HG03175 (cell line): ENCODE data around the gene RPS6KA4.

Experiments
- ATAC-seq: cut with Tn5 transposase; IDR thresholded peaks from one replicate; pipeline ENCODE4 v1.9.1; 2021; ENCODE audit warnings: mild to moderate bottlenecking, moderate library complexity; ENCODE audit not compliant: unreplicated experiment

RPS6KA4 gene

DNA sequence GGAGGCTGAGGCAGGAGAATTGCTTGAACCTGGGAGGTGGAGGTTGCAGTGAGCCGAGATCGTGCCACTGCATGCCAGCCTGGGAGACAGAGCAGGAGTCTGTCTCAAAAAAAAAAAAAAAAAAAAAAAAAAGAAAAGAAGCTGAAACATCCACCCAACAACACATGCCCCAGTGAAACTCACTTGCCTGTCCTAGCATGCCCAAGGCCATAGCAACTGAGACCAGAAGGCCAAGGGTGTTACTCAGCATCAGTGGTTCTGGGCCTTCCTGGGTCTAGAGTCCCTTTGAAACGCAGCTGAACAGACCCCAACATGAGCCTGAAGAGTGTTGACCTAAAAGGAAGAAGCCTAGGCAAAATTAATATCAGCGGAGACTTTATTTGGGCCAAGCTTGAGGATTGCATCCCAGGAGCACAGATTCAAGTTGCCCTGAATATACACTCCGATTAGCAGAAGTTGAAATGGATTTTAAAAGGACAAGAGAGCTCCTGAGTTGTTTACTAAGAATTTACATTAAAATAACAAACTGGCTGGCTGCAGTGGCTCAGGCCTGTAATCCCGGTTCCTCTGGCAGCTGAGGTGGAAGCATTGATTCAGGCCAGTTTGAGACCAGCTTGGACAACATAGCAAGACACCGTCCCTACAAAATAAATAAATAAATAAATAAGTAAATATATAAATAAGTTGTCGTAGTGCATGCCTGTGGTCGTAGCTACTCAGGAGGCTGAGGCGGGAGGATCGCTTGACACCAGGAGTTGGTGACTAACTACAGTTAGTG, 34.1 kb upstream of the RPS6KA4 start:
- no peak for ATAC-seq

DNA sequence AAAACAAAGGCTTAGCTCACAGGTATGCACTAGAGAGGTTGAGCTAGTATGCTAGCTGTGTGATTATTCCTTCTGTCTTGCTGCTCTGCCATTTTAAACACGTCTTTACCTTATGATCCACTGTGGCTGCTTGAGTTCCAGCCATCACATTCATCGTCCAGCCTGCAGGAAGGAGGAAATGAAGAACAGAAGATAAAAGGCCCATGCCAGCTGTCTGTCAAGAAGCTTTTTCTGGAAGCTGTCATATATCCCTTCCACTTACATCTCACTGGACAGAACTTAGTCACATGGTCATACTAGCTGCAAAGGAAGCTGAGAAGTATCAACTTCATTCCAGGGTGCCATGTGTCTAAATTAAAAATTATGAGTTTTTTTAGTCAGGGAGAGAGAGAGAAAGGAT, 31.6 kb upstream of the RPS6KA4 start:
- no peak for ATAC-seq

DNA sequence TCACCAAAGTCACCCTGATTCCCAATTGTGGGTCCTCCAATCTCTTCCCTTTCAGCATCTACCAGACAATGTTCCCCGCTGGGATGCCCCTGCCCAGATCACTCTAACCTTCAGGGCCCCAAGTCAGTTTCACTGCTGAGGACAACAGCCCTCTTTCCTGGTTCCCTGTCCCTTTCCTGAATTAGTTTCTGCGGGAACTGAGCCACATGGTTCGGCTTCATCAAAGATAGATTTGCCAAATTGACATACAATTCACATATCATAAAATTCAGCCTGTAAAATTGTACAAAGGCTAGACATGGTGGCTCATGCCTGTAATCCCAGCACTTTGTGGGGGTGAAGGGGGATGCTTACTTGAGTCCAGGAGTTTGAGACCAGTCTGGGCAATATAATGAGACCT, 31.0 kb upstream of the RPS6KA4 start:
- ATAC-seq = no peak

DNA sequence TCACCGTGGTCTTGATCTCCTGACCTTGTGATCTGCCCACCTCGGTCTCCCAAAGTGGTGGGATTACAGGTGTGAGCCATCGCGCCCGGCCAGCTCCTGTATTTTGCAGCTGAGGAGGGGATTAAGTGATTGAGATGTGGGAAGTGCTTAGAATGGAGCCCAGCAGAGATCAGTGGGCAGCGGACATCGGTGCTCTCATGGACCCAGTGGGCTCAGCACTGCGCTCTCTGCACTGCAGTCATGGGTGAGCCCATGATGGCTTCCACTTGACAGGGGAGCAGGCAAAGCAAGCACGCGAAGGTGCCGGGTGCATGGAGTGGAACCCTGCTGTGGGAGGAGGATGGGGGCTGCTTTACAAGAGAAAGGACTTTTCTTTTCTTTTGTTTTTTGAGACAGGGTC, 28.1 kb upstream of the RPS6KA4 start:
- no peak for ATAC-seq

DNA sequence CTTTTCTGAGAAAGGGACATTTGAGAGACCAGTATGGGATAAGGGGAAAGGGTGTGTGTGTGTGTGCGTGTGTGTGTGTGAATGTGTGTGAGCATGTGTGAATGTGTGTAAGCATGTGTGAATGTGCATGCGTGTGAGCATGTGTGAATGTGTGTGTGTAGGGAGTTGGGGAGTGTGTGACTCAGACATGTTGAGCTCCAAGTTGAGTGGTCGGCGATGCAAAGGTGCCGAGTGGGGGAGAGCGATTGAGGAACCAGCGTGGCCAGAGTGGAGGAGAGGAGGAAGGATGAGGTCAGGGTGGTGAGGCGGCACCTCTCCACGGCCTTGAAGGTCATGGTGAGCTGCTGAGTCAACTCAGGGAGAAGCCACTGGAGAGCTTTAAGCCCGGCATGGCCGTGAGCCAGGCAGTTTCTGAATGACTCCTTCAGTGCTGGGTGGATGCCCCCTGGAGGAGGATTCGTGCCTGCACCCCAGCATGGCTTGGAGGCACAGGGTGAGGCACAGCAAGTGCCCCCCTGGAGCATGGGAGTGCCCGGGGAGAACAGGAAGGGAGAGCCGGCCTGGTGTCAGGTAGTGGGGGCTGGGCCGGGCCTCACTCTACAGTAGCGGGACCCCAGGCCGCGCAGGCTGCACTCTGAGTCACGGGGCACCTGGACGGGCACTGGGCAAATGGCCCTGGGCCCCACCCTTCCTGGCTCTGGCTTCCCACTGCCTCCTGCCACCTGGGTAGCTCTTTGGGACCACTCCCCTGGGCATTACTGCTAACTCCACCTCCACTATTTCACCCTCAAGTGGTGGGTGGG, 27.2 kb upstream of the RPS6KA4 start:
- peak; percentile 59 for ATAC-seq

DNA sequence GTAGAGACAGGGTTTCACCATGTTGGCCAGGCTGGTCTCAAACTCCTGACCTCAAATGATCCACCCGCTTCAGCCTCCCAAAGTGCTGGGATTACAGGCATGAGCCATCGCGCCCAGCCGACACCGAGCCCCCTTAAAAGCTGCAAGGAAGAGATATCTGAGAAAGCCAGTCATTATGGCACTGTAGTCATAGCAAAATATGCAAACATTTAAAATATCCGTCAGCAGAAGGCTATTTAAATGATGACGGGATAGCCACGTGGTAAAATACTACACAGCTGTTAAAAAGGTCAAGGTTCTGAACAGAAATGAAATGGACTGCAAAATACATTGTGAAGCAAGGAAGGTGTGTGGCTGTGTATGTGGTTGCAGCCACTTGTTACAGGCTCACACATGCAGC, 25.4 kb upstream of the RPS6KA4 start:
- ATAC-seq = no peak

DNA sequence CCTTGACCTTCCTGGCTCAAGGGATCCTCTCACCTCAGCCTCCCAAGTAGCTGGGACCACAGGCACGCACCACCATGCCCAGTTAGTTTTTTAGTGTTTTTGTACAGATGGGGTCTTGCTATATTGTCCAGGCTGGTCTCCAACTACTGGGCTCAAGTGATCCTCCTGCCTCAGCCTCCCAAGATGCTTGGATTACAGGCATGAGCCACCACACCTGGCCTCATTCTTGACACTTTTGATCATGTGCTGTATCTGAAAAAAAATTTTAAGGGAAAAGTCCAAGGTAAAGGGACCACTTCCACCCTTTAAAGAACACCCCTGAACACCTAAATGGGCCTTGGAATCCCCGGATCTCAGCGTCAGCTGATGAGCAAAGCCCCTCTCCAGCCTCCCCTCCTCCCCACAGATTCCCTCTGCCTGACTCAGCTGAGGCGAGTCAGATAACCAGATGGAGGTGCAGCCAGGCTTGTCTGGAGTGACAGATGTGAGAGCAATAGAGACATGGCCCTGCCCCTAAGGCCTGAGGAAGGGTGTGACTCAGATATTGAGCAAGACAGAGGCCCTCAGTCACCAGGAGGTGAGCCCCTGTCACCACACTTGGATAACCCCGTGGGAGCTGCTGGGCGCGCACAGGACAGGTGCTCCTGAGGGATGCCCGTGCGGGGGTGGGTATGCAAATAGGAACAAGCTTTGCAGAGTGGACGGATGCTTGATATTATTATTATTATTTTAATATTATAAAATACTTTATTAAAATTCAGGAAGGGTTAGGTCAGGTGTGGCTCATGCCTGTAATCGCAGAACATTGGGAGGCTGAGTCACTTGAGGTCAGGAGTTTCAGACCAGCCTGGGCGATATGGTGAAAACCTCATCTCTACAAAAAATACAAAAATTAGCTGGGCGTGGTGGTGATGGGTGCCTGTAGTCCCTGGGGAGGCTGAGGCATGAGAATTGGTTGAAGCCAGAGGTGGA, 23.9 kb upstream of the RPS6KA4 start:
- ATAC-seq = peak; percentile 71

DNA sequence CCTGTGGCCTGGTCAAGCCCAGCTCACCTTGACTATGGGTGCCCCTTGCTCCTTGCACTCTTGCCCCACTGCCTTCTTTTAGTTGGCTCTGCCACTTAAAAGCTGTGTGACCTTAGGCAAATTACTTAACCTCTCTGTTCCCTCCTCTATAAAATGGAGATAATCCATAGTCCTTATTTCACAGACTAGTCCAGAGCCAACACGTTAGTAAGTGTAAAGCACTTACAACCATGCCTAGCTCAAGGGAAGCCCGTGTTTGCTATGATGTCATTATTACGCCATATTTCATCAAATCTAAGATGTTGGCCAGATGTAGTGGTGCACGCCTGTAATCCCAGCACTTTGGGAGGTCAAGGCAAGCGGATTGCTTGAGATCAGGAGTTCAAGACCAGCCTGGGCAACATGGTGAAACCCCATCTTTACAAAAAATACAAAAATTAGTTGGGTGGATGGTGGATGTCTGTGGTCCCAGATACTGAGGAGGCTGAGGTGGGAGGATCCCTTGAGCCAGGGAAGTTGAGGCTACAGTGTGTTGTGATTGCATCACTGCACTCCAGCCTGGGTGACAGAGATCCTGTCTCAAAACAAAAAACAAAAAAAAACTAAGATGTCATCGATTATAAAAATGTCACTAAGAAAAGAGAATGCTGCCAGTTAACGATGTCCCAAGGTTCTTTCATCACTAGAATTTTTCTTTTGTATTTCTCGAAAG, 21.3 kb upstream of the RPS6KA4 start:
- ATAC-seq = no peak

DNA sequence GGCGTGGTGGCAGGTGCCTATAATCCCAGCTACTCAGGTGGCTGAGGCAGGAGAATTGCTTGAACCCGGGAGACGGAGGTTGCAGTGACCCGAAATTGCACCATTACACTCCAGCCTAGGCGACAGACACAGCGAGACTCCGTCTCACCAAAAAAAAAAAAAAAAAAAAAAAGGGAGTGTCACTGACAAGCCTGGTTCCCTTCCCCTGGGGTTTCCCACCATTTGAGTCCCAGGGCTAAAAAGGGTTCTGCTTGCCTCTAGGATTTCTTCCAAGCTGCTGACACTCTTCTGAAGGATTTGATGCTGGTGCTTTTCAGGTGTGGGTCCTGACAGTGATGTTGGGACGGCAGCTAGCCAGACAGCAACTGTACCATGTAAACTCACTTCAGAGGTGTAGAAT, 20.2 kb upstream of the RPS6KA4 start:
- no peak for ATAC-seq

DNA sequence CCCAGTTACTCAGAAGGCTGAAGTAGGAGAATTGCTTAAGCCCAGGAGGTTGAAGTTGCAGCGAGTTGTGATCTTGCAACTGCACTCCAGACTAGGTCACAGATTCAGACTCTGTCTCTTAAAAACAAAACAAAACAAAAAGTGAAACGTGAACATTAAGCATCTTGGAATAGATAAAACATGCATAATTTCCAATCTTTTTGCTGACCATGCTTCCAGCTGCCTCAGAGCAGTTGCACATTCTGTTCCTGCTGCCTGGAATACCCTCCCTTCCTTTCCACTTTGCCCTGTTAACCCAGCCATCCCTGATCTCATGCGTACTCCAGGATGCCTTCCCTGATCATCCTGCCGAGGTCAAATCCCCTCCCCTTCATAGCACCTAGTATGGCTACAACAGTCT, 19.7 kb upstream of the RPS6KA4 start:
- ATAC-seq = no peak

DNA sequence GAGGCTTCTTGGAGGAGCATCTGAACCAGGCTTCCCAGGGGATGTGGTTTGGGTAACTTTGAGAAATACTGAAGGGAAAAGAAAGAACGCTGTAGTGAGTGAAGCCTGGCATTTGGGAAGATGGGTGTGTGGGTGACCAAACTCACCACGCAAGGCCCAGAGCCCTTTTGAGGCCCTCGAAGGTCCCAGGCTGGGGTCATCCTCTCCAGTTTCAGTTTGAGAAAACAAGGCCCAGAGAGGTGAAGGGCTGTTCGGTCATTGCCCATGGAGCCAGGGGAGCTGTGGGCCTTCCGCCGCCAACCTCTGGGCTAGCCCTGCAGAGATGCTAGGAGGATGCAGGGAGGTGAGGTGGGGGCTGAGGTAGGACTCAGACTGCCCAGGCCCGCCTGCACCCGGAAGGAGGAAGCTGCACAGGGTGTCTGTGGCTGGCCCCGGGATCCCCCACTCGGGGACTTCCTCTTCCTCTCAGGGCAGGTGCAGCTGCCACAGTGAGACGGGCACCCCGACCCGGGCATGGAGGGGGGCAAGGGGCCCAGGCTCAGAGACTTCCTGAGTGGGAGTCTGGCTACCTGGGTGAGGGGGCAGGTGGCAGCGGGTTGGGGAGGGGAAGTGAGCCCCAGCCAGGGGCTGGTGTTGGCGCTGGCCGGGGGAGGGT, 19.1 kb upstream of the RPS6KA4 start, which contains the start of gene CCDC88B:
CCDC88B (plus strand) TSS at position 451 of the 655 bp plus-strand sequence; CDS start at position 514, 63 bp downstream.
- ATAC-seq = peak; percentile 56

DNA sequence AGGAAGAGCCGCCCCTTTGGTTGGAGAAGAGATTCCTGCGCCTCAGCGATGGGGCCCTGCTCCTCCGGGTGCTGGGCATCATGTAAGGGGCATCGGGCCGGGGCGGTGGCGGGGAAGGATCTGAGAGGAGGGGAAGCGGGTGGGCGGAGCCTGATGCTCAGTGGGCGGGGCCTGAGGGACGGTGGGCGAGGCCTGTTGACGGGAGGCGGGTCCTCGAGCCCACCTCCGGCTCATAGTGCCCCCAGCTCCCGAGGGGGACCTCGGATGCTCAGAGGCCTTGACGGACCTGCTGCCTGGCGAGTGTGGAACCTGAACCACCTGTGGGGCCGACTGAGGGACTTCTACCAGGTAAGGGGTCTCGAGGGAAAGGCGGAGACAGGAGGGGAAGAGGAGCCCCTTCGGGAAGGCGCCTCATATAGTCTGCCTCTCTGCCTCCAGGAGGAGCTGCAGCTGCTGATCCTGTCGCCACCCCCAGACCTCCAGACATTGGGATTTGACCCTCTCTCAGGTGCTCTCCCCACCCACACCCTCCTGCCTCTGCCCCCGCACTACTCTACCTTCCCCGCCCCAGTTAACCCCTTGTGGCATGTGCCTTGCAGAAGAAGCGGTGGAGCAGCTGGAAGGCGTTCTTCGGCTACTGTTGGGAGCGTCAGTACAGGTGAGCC, 18.2 kb upstream of the RPS6KA4 start:
- peak; percentile 45 for ATAC-seq

DNA sequence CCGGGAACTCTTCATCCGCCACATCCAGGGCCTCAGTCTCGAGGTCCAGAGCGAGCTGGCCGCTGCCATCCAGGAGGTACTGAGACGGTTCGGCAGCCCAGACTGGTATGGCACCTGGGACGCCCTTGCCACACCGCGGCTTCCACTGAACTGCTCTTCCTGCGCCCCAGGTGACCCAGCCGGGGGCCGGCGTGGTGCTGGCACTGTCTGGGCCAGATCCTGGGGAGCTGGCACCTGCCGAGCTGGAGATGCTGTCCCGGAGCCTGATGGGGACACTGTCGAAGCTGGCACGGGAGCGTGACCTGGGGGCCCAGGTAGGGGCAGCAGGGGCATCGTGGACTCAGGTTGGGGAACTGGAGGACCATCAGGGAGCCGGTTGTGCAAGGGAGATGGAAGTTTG, 17.5 kb upstream of the RPS6KA4 start:
- no peak for ATAC-seq

DNA sequence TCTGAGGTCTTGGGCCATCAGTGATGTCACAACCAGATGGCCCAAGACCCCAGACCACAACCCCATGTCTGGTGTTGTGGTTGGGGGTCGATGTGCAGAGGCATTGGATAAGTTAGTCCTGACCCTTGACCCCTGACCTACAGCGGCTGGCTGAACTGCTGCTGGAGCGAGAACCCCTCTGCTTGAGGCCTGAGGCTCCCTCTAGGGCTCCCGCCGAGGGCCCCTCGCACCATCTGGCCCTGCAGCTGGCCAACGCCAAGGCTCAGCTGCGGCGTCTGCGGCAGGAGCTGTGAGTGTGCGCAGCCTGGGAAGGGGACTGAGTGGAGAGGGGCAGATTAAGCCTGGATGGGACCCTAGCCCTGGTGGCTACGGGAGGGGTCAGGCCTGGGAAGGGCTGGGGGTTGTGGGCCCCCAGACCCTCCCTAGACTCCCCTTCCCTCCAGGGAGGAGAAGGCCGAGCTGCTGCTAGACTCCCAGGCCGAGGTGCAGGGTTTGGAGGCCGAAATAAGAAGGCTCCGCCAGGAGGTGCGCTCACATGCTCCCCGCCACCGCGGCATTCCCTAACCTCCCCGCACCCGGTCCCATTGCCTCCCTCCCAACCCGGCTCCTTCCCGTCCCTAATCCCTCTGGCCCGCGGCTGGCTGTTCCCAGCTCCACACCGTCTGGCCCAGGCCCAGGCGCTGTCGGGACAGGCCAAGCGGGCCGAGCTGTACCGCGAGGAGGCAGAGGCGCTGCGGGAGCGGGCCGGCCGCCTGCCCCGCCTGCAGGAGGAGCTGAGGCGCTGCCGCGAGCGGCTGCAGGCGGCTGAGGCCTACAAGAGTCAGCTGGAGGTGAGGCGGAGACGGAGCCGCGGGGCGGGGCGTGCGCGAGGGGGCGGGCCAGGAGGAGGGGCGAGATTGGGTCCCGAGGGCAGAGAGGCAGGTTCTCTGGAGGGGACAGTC, 16.8 kb upstream of the RPS6KA4 start:
- ATAC-seq = peak; percentile 42

DNA sequence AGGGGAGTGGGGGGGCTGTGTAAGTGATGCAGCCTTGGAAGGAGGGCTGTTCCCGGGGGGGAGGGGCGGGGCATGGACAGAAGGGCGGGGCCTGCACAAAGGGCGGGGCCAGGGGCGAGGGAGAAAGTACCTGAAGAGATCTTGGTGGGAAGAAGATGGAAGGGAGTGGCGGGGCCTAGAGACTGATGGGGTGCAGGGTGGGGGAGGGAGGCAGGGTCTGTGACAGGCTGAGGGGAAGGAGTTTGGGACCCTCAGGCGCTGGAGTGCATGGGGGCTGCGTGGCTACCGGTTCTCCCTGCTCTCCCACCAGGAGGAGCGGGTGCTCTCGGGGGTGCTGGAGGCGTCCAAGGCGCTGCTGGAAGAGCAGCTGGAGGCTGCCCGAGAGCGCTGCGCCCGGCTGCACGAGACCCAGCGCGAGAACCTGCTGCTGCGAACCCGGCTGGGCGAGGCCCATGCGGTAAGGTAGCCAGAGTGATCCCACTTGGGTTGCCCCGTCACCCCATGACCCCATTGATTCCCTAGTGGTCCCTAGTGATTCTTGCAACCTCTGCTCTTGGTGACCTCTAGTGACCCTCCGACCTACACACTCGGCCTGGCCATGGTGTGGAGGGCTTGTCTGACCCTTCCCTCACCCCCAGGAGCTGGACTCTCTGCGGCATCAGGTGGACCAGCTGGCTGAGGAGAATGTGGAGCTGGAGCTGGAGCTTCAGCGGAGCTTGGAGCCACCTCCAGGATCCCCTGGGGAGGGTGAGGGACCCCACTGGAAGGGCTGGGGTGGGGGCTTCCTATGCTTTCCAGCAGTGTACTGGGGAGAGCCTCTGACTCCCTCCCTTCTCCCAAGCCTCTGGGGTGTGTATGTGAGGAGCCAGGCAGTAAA, 15.9 kb upstream of the RPS6KA4 start:
- ATAC-seq = no peak

DNA sequence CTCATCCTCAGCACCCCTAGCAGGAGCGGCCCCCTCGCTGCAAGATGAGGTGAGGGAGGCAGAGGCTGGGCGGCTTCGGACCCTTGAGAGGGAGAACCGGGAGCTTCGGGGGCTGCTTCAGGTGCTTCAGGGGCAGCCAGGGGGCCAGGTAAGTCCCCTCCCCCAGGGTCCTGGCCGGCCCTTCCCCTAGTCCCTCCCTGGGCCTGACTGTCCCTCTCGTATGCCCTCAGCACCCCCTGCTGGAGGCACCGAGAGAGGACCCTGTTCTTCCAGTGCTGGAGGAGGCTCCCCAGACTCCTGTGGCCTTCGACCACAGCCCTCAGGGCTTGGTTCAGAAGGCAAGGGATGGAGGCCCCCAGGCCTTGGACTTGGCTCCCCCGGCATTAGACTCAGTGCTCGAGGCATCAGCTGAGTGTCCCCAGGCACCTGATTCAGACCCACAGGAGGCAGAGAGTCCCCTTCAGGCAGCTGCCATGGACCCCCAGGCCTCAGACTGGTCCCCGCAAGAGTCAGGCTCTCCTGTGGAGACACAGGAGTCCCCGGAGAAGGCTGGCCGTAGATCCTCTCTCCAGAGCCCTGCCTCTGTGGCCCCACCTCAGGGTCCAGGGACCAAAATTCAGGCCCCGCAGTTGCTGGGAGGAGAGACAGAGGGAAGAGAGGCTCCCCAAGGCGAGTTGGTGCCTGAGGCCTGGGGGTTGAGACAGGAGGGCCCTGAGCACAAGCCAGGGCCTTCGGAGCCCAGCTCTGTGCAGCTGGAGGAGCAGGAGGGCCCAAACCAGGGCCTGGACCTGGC, 15.0 kb upstream of the RPS6KA4 start:
- ATAC-seq = no peak
